WTC11 (cell line): ENCODE measurements around the gene SPTBN4. TPM values are rescaled to one million over a fixed set of nuclear protein-coding genes. Genes with fewer than 3 reads are reported as not detected.

Source experiments
- ATAC-seq: fragments of 200-7000 bp; cut with Tn5 transposase; 2 replicates; pipeline ENCODE4 v1.10.0; 2021; ENCODE audit warnings: mild to moderate bottlenecking, moderate library complexity
- CTCF ChIA-PET: fragments of 300-600 bp; sonication (Branson Sonifier 250); formaldehyde crosslinking; loops from one replicate; lab custom pipeline; 2021; ENCODE audit warnings: antibody characterized with exemption; lab: Charles Lee
- POLR2A ChIA-PET: fragments of 350-600 bp; sonication (Branson Sonifier 250); formaldehyde crosslinking; loops from one replicate; lab custom pipeline; 2021; ENCODE audit warnings: antibody characterized with exemption; lab: Charles Lee
- DNase-seq: peaks from one replicate; pipeline ENCODE4 v3.0.0; 2021; ENCODE audit warnings: low spot score
- H3K27ac Mint-ChIP-seq: 2 replicates; pipeline ENCODE4 v1.8.0; 2021; ENCODE audit warnings: mixed read lengths
- H3K27me3 Mint-ChIP-seq: 2 replicates; pipeline ENCODE4 v1.8.0; 2021; ENCODE audit warnings: low read depth, mild to moderate bottlenecking, moderate library complexity, mixed read lengths
- H3K36me3 Mint-ChIP-seq: 2 replicates; pipeline ENCODE4 v1.8.0; 2021; ENCODE audit warnings: mixed read lengths
- H3K4me1 Mint-ChIP-seq: 2 replicates; pipeline ENCODE4 v1.8.0; 2022; ENCODE audit warnings: mixed read lengths
- H3K4me3 Mint-ChIP-seq: 2 replicates; pipeline ENCODE4 v1.8.0; 2021; ENCODE audit warnings: mild to moderate bottlenecking, moderate library complexity, mixed read lengths
- H3K9me3 Mint-ChIP-seq: 2 replicates; pipeline ENCODE4 v1.8.0; 2021; ENCODE audit warnings: mixed read lengths
- ETV6 ChIP-seq: sonication (generic); formaldehyde crosslinking; IDR thresholded peaks from 2 replicates; pipeline ENCODE4 v1.8.1; 2022; ENCODE audit warnings: mild to moderate bottlenecking, missing genetic modification reagents
- PRDM15 ChIP-seq: sonication (generic); formaldehyde crosslinking; IDR thresholded peaks from 2 replicates; pipeline ENCODE4 v1.8.0; 2022; ENCODE audit warnings: missing genetic modification reagents
- TEAD1 ChIP-seq: sonication (generic); formaldehyde crosslinking; IDR thresholded peaks from 2 replicates; pipeline ENCODE4 v1.8.0; 2022; ENCODE audit warnings: mild to moderate bottlenecking, missing genetic modification reagents
- TP53 ChIP-seq: sonication (generic); formaldehyde crosslinking; IDR thresholded peaks from 2 replicates; pipeline ENCODE4 v1.8.1; 2023; ENCODE audit warnings: mild to moderate bottlenecking, missing genetic modification reagents
- ZMAT4 ChIP-seq: fragments of 250-450 bp; sonication (Bioruptor Pico); IDR thresholded peaks from 2 replicates; pipeline ENCODE4 v1.9.0; 2021; ENCODE audit warnings: mild to moderate bottlenecking
- ZNF121 ChIP-seq: sonication (generic); formaldehyde crosslinking; IDR thresholded peaks from 2 replicates; pipeline ENCODE4 v1.8.0; 2023; ENCODE audit warnings: missing genetic modification reagents
- total RNA-seq: library from RNA; stranded (reverse); gene quantifications from 3 replicates; pipeline ENCODE4 v1.2.3, GENCODE V29; 2021
- TF ChIP-seq, protein P1 (sequence below): fragments of 250-450 bp; sonication (Bioruptor Pico); conservative IDR thresholded peaks from 2 replicates; pipeline ENCODE4 v1.9.0; 2021; ENCODE audit warnings: mild to moderate bottlenecking
- TF ChIP-seq, protein P2 (sequence below): fragments of 250-450 bp; sonication (Bioruptor Pico); IDR thresholded peaks from 2 replicates; pipeline ENCODE4 v1.9.0; 2021; ENCODE audit warnings: moderate library complexity, mild to moderate bottlenecking, inconsistent platforms, borderline replicate concordance
- TF ChIP-seq, protein P3 (sequence below): fragments of 250-450 bp; sonication (Bioruptor Pico); IDR thresholded peaks from 2 replicates; pipeline ENCODE4 v1.9.0; 2021; ENCODE audit warnings: mild to moderate bottlenecking, borderline replicate concordance
- TF ChIP-seq, protein P4 (sequence below): sonication (generic); formaldehyde crosslinking; IDR thresholded peaks from 2 replicates; pipeline ENCODE4 v1.8.0; 2023; ENCODE audit warnings: missing genetic modification reagents, mild to moderate bottlenecking, borderline replicate concordance

SPTBN4 gene
- total RNA-seq, 1 experiment from 2014 or later = 2.8 TPM

GRCh38 chr19:40503320-40503695 lies 36.5 kb downstream of the SPTBN4 start:
- TF ChIP-seq, protein P1, sequence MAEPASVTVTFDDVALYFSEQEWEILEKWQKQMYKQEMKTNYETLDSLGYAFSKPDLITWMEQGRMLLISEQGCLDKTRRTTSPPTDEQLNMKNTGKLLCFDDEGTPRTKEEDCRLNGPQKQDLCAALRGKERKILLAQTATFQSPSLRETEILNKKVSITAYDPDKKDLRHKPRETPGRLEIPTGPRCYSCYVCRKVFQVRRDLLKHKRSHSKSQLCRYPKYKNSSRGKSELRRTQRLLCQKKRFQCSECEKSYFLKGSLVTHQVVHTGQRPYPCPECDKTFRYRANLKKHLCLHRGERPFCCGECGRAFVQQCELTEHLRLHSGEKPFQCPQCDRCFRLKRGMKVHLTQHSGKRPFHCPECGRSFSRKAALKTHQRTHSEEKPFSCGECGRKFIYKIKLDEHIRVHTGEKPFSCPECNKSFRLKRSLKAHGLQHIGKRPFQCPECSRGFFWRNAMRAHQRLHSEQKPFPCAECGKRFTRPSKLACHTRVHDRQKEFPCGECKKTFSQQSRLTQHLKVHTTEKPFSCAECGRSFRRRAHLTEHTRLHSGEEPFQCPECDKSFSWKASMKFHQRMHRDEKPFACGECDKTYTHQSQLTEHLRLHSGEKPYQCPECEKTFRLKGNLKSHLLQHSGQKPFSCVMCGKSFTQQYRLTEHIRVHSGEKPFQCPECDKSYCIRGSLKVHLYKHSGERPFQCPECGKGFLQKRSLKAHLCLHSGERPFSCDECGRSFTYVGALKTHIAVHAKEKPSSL (CRISPR knock-in tag) = no peak
- TF ChIP-seq TEAD1 (CRISPR knock-in tag) = no peak
- ATAC-seq = peak; percentile 63
- H3K4me3 Mint-ChIP-seq = no peak overlapping the region
- peak; percentile 29 for DNase-seq
- H3K9me3 Mint-ChIP-seq = no peaks in the 10 kb centered on the region
- no peak overlapping the region for H3K27ac Mint-ChIP-seq
- no peaks in the 10 kb centered on the region for H3K4me1 Mint-ChIP-seq
- ChIA-PET POLR2A (no interaction called here), CTCF (interaction anchor here (1.0 to 2.4 kb wide), 13 partner anchors 9 to 155 kb away, joined by 3 to 20 read pairs (median 5); partner anchors contain the start of genes C19orf47 and PLD3)
- peaks cover 64% of the 10 kb centered on the region for H3K27me3 Mint-ChIP-seq
- no peaks in the 10 kb centered on the region for H3K36me3 Mint-ChIP-seq

- no peak for TF ChIP-seq ZMAT4 (CRISPR knock-in tag)
- H3K4me3 Mint-ChIP-seq = no peak overlapping the region
- ChIA-PET POLR2A (interaction anchor here (0.5 kb wide), 1 partner anchor 13 kb away, joined by 3 read pairs; no protein-coding TSS in a partner anchor), CTCF (interaction anchor here (0.8 to 1.4 kb wide), 8 partner anchors 13 to 96 kb away, joined by 3 to 7 read pairs (median 4); no protein-coding TSS in a partner anchor)
- DNase-seq (no peak), ATAC-seq (no peak)
- H3K27me3 Mint-ChIP-seq = peaks cover 83% of the 10 kb centered on the region
- no peaks in the 10 kb centered on the region for H3K4me1 Mint-ChIP-seq
- no peaks in the 10 kb centered on the region for H3K9me3 Mint-ChIP-seq
- H3K36me3 Mint-ChIP-seq = no peaks in the 10 kb centered on the region
- no peak overlapping the region for H3K27ac Mint-ChIP-seq
Measured at GRCh38 chr19:40506099-40506498, 39.3 kb downstream of the SPTBN4 start.

GRCh38 chr19:40507892-40508291 lies 41.1 kb downstream of the SPTBN4 start:
- DNase-seq (no peak), ATAC-seq (peak; percentile 19)
- Mint-ChIP-seq H3K4me3 (no peak overlapping the region), H3K9me3 (no peaks in the 10 kb centered on the region), H3K4me1 (0 out of 2 replicates have a peak, but pooled peaks cover 3% of the 10 kb centered on the region), H3K27ac (no peak overlapping the region), H3K36me3 (0 out of 2 replicates have a peak, but pooled peaks cover 4% of the 10 kb centered on the region), H3K27me3 (peaks cover 88% of the 10 kb centered on the region)
- CTCF ChIA-PET = interaction anchor here (0.6 to 2.9 kb wide), 4 partner anchors 12 to 1207 kb away, joined by 3 to 11 read pairs (median 3); no protein-coding TSS in a partner anchor
- no peak for TF ChIP-seq ZNF121
- TF ChIP-seq, protein P2, sequence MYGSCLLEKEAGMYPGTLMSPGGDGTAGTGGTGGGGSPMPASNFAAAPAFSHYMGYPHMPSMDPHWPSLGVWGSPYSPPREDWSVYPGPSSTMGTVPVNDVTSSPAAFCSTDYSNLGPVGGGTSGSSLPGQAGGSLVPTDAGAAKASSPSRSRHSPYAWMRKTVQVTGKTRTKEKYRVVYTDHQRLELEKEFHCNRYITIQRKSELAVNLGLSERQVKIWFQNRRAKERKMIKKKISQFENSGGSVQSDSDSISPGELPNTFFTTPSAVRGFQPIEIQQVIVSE (CRISPR knock-in tag) = no peak
- POLR2A ChIA-PET = interaction anchor here (0.6 kb wide), 1 partner anchor 9 kb away, joined by 3 read pairs; no protein-coding TSS in a partner anchor

DNA sequence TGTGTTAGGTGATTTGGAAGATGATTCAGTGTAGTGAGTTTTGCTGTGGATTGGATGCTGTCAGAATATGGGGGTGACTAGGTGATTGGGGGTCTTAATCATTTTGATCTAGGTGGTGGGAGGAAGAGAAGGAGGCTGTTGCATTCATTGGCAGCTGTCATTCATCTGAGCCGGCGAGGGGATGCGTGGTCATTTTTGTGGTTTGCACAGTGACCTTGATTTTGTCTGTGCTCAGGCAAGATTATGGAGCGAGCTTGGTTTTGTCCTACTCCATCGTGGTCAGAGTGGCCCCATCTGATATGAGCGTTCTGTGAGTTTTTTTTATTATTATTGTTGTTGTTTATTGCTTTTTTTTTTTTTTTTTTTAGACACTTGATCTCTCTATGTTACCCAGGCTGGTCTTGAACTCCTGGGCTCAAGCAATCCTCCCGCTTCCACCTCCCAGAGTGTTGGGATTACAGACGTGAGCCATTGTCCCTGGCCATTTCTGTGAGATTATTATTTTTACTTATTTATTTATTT lies 42.0 kb downstream of the SPTBN4 start:
- Mint-ChIP-seq H3K4me1 (0 out of 2 replicates have a peak, but pooled peaks cover 3% of the 10 kb centered on the region), H3K9me3 (no peaks in the 10 kb centered on the region), H3K4me3 (no peak overlapping the region), H3K27me3 (peaks cover 88% of the 10 kb centered on the region), H3K36me3 (0 out of 2 replicates have a peak, but pooled peaks cover 4% of the 10 kb centered on the region), H3K27ac (no peak overlapping the region)
- CTCF ChIA-PET = interaction anchor here (0.7 to 2.9 kb wide), 4 partner anchors 11 to 145 kb away, joined by 3 to 11 read pairs (median 3); no protein-coding TSS in a partner anchor
- no peak for ATAC-seq
- POLR2A ChIA-PET = interaction anchor here (0.7 kb wide), 1 partner anchor 46 kb away, joined by 7 read pairs; no protein-coding TSS in a partner anchor
- no peak for DNase-seq
- TF ChIP-seq, protein P3, sequence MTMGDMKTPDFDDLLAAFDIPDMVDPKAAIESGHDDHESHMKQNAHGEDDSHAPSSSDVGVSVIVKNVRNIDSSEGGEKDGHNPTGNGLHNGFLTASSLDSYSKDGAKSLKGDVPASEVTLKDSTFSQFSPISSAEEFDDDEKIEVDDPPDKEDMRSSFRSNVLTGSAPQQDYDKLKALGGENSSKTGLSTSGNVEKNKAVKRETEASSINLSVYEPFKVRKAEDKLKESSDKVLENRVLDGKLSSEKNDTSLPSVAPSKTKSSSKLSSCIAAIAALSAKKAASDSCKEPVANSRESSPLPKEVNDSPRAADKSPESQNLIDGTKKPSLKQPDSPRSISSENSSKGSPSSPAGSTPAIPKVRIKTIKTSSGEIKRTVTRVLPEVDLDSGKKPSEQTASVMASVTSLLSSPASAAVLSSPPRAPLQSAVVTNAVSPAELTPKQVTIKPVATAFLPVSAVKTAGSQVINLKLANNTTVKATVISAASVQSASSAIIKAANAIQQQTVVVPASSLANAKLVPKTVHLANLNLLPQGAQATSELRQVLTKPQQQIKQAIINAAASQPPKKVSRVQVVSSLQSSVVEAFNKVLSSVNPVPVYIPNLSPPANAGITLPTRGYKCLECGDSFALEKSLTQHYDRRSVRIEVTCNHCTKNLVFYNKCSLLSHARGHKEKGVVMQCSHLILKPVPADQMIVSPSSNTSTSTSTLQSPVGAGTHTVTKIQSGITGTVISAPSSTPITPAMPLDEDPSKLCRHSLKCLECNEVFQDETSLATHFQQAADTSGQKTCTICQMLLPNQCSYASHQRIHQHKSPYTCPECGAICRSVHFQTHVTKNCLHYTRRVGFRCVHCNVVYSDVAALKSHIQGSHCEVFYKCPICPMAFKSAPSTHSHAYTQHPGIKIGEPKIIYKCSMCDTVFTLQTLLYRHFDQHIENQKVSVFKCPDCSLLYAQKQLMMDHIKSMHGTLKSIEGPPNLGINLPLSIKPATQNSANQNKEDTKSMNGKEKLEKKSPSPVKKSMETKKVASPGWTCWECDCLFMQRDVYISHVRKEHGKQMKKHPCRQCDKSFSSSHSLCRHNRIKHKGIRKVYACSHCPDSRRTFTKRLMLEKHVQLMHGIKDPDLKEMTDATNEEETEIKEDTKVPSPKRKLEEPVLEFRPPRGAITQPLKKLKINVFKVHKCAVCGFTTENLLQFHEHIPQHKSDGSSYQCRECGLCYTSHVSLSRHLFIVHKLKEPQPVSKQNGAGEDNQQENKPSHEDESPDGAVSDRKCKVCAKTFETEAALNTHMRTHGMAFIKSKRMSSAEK (CRISPR knock-in tag) = no peak
- no peak for TF ChIP-seq TP53 (CRISPR knock-in tag)
- TF ChIP-seq, protein P4, sequence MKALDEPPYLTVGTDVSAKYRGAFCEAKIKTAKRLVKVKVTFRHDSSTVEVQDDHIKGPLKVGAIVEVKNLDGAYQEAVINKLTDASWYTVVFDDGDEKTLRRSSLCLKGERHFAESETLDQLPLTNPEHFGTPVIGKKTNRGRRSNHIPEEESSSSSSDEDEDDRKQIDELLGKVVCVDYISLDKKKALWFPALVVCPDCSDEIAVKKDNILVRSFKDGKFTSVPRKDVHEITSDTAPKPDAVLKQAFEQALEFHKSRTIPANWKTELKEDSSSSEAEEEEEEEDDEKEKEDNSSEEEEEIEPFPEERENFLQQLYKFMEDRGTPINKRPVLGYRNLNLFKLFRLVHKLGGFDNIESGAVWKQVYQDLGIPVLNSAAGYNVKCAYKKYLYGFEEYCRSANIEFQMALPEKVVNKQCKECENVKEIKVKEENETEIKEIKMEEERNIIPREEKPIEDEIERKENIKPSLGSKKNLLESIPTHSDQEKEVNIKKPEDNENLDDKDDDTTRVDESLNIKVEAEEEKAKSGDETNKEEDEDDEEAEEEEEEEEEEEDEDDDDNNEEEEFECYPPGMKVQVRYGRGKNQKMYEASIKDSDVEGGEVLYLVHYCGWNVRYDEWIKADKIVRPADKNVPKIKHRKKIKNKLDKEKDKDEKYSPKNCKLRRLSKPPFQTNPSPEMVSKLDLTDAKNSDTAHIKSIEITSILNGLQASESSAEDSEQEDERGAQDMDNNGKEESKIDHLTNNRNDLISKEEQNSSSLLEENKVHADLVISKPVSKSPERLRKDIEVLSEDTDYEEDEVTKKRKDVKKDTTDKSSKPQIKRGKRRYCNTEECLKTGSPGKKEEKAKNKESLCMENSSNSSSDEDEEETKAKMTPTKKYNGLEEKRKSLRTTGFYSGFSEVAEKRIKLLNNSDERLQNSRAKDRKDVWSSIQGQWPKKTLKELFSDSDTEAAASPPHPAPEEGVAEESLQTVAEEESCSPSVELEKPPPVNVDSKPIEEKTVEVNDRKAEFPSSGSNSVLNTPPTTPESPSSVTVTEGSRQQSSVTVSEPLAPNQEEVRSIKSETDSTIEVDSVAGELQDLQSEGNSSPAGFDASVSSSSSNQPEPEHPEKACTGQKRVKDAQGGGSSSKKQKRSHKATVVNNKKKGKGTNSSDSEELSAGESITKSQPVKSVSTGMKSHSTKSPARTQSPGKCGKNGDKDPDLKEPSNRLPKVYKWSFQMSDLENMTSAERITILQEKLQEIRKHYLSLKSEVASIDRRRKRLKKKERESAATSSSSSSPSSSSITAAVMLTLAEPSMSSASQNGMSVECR (CRISPR knock-in tag) = no peak
- no peak for TF ChIP-seq ETV6 (CRISPR knock-in tag)
- TF ChIP-seq PRDM15 (CRISPR knock-in tag) = no peak
